NCI-H1092 treated with DMSO at 0.1 percent for 48 hours (cell line): Measurements from ENCODE around the gene TET1.
"Not testable (repeated sequence)": the region's sequence is repeated elsewhere in the genome, so short reads cannot be mapped to it uniquely, and the experiment has no call there.

Experiments used
- DNase-seq: peaks from one replicate; lab custom pipeline; 2025; lab: John Stamatoyannopoulos, UW

TET1 gene

DNA sequence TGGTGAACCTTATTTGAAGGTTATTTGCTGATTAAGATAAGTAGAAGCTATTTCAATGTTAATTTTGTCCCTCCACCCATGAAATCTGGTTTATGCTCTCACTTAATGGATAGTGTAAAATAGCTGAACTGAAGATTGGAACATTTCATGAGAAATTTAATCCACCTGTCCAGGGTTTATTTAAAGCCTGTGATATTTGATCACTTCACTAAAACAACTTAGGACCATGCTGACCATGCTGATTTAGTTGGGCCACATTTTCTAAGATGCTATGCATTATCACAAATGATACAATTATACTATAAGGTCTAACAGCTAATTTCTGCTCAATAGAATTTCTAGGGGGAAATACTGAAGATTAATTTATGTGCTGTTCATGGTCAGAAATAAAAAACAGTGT, 53.8 kb downstream of the TET1 start:
- not testable (repeated sequence) for DNase-seq

DNA sequence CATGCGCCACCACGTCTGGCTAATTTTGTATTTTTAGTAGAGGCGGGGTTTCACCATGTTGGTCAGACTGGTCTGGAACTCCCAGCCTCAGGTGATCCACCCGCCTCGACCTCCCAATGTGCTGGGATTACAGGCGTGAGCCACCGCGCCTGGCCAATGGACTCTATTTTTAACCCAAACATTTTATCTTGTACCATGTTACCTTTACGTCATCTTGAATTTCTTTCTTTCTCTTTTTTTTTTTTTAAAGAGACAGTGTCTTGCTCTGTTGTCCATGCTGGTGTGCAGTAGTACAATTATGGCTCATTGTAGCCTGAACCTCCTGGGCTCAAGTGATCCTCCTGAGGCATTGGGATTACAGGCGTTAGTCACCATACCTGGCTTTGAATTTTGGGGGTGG, 57.6 kb downstream of the TET1 start:
- not testable (repeated sequence) for DNase-seq

DNA sequence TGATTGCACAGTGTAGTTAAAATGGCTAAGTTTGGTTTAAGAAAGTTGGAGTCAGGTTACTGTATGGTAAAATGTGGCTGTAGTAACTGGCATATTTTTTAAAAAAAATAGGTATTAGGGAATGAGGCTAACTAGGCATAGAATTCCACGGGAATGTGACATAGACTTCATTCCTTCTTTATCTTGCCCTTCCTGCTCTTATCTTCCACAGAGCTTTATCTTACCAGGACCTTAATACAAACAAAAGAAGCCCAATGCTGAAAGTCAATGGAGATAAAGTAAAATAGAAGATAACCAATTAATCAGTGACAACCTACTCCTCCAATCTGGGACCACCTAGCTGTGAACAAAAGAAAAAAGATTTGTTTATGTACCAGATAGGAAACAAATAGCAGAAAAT, 58.1 kb downstream of the TET1 start:
- DNase-seq = no peak

DNA sequence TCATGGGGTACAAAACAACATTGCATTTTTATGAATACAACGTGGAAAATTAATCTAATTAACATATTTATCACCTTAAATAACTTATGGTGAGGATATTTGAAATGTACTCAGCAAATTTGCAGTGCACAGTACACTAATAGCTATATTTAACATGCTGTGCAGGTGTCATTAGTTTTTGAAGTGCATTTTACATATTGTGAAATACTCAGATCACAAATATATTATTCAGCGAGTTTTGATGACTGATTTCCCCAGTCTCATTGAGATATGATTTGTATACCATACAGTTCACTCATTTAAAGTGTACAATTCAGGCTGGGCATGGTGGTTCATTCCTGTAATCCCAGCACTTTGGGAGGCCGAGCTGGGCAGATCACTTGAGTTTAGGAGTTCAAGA, 59.5 kb downstream of the TET1 start:
- no peak for DNase-seq

DNA sequence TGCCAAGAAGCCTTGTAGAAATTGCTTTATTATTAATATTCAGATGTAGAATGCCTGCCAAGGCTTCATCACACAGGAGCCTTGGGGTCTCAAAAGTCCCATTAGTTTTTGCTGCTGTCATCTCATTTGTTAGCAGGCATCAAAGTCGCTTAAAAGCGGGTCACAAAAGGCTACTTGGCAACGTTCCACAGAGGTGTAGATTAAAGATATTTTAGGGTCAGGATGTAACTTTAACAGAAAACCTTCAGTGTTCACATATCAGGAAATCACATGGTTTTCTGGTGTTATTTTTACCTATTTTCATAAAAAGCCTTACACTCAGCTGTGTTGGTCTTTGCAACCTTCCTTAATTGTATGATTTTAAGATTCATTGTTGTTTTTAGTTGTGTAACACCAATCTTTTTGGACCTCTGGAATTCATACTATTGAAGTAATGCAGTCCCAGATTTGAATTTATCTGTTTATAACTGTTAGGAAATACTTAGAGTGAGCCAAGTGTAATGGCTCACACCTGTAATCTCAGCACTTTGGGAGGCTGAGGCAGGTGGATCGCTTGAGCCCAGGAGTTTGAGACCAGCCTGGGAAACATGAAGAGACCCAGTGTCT, 65.3 kb downstream of the TET1 start:
- no peak for DNase-seq

DNA sequence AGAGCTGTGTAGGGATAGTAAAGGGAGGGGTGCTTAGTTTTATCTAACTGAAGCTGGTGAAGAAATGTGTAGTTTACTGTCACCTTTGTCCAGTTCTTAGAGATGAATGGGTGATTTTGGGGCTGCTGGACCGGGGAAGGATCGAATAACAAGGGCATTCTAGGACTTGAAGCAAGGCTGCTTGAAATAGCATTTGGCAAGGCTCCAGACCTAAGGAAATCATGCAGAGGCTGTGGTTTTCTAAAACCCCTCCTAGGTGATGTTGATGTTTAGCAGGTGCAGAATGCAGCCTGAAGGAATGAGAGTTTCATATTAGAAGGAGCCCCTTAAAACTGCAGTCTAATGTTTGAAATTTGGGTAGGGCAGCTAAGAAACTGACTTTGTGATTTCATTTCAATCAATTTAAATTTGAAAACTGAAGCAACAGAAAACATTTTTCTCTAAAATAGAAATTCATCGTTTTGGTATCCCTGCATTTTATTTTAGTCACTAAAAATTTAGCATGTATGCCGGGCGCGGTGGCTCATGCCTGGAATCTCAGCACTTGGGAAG, 68.5 kb downstream of the TET1 start:
- no peak for DNase-seq

- not testable (repeated sequence) for DNase-seq
Observed at GRCh38 chr10:68632271-68632560, 72.1 kb downstream of the TET1 start.

- no peak for DNase-seq
Observed at GRCh38 chr10:68633281-68633680, 73.1 kb downstream of the TET1 start.

- no peak for DNase-seq
Observed at GRCh38 chr10:68633816-68634466, 73.8 kb downstream of the TET1 start.

DNA sequence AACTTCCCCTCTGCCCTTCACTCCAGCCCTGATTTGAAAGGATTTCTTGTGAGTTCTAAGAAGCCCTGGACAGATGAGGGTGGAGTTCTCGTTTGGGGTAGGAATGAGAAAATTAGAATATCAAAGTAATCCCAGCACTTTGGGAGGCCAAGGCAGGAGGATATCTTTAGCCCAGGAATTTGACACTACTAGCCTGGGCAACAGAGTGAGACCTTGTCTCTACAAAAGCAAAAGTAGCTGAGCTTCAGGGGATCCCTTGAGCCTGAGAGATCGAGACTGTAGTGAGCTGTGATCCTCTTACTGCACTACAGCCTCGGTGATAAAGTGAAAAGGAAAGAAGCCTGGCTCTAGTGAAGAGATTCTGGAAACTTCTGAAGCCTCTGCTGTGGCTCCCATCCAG, 76.2 kb downstream of the TET1 start:
- no peak for DNase-seq

- DNase-seq = not testable (repeated sequence)
Observed at GRCh38 chr10:68643550-68643949, 83.4 kb downstream of the TET1 start.

GRCh38 chr10:68647672-68648341, 87.7 kb downstream of the TET1 start:
- DNase-seq = no peak

DNA sequence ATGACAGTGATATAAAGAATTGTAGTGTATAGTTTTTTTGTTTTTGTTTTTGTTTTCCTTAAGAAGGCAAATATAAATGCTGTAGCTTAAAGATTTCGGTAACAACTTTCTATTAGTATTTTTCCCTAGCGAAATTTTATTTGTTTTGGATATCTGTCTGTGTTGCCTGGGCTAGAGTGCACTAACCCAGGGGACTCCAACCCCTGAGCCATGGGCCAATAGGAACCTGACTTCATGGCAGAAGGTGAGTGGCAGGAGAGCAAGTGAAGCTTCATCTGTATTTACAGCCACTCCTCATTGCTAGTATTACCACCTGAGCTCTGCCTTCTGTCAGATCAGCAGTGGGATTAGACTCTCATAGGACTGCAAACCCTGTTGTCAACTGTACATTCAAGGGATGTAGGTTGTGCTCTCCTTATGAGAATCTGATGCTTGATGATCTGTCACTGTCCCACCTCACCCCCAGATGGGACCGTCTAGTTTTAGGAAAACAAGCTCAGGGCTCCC, 95.5 kb downstream of the TET1 start:
- no peak for DNase-seq

DNA sequence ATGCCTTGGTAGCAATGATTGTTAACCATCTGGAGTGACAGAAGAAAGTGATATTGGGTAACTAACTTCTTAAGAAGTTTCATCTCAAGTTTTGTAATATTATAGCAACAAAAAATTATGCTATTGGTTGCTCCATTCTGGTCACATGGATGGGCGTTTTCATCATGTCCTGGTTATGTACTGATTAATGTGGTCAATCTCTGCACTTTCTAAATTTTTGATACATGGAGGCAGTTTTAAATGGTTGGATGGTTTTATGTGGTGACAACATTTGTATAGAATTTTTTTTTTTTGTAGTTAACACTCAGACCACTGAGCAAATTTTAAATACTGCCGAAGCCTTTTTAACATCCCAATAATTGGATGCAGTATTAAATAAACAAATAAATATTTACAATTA, 105.7 kb downstream of the TET1 start:
- DNase-seq = no peak

GRCh38 chr10:68666280-68666760, 106.2 kb downstream of the TET1 start:
- no peak for DNase-seq

DNA sequence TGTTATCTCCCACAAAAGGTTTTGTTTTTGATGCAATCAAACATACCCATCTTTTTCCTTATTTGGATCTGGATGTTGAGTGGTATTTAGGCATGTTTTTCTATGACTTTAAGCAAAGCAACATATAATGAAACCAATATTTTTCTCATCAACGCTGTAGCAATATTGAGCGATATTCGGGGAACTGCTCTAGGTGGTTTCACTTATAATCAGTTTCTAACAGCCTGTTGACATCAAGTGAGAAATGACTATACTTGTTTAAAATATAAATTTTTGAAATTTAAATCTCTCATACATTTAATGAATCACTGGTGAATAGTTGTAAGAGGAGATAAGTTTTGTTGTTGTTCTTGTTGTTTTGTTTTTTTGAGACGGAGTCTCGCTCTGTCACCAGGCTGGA, 108.1 kb downstream of the TET1 start:
- DNase-seq = no peak

- no peak for DNase-seq
Observed at GRCh38 chr10:68668972-68669371, 108.8 kb downstream of the TET1 start.

DNA sequence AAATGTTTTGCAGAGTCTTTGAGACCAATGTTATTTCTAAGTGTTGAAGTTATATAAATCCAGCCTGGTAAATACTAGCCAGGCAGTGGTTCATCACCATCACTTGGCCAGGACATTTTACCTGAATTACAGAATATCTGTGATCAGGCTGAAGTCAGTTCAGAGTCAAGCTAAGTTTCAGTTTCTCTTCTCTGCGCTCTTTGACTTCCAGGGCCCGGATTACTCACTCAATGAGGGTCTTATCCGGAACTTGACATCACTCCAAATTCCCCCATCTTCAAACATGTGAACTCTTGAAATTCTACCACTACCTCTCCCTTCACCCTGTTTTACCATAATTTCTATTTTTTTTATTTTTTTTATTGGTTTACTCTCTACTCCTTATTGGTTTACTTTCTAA, 124.3 kb downstream of the TET1 start:
- no peak for DNase-seq

GRCh38 chr10:68696018-68696417, 135.9 kb downstream of the TET1 start:
- no peak for DNase-seq

DNA sequence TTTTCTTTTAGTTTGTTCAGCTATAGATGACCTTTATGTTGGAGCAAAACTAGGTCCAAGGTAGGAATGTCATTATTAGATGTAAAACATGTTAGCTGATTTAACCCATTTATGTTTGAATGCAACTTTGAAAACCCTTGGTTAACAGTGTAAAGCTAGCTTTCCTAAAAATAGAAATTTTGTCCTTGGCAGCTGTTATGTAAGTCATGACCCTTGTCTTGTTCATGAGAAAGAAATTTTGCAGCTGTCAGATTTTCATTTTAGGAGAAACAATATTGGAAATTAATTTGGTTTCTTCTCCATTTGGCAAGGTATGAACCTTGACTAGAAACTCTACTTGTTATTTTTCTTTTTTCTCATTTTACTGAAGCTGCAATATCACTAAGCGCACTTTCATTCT, 137.0 kb downstream of the TET1 start:
- no peak for DNase-seq

- no peak for DNase-seq
Observed at GRCh38 chr10:68700197-68700596, 140.1 kb downstream of the TET1 start.

DNA sequence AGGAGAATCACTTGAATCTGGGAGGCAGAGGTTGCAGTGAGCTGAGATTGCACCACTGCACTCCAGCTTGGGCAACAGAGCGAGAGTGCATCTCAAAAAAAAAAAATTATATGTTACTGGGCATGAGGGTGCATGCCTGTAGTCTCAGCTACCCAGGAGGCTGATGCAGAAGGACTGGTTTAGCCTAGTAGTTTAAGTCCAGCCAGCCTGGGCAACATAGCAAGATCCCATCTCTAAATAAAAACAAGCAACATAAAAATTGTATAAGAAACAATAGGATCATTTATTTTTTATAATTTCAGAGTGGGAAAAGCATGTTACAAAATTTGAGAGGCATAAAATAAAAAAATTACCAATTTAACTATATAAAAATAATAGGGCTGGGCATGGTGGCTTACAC, 145.4 kb downstream of the TET1 start:
- no peak for DNase-seq

- not testable (repeated sequence) for DNase-seq
Observed at GRCh38 chr10:68708987-68709386, 148.8 kb downstream of the TET1 start.
